Esophagus squamous epithelium (tissue), 5 donors: ENCODE measurements around the gene DNAH9. TPM values are rescaled to one million over a fixed set of nuclear protein-coding genes. Genes with fewer than 3 reads are reported as not detected.

Experiments
- DNase-seq: peaks from one replicate; lab custom pipeline; 2025; lab: John Stamatoyannopoulos, UW
- H3K27ac ChIP-seq, 4 donors: fragments of 200-600 bp; sonication (generic); one replicate each; pipeline ENCODE4 v1.5.1; 2016 to 2019; ENCODE audit warnings: mild to moderate bottlenecking in 1 of 4
- H3K27me3 ChIP-seq, 4 donors: fragments of 200-600 bp; sonication (generic); 1 replicate in 3 of 4; 2 replicates in 1 of 4; pipeline versions ENCODE4 v1.5.1 to v1.6.0; 2017 to 2021; ENCODE audit warnings: antibody characterized with exemption in 1 of 4
- H3K36me3 ChIP-seq, 3 donors: fragments of 200-600 bp; sonication (generic); one replicate each; pipeline ENCODE4 v1.5.1; 2016 to 2019
- H3K4me1 ChIP-seq, 3 donors: fragments of 200-600 bp; sonication (generic); one replicate each; pipeline ENCODE4 v1.5.1; 2017 to 2019
- H3K4me3 ChIP-seq, 4 donors: fragments of 200-600 bp; sonication (generic); 1 replicate in 3 of 4; 2 replicates in 1 of 4; pipeline ENCODE4 v1.5.1; 2016 to 2019; ENCODE audit warnings: mild to moderate bottlenecking in 2 of 4, moderate library complexity in 1 of 4
- H3K9me3 ChIP-seq, 3 donors: fragments of 200-600 bp; sonication (generic); one replicate each; pipeline ENCODE4 v1.5.1; 2016 to 2019
- POLR2A ChIP-seq, 4 donors: fragments of 450-650 bp; IDR thresholded peaks; one replicate each; pipeline ENCODE4 v1.6.1; 2017; ENCODE audit warnings: antibody characterized with exemption in 4 of 4, mild to moderate bottlenecking in 4 of 4, moderate library complexity in 3 of 4
- WGBS, 2 donors: methylation state at CpG; one replicate each; pipeline ENCODE4 v1.1.5; 2018; 5-methylcytosine and 5-hydroxymethylcytosine counted together
- intact Hi-C: fragments of 100-400 bp; cut with DNase I; formaldehyde crosslinking; loops from one replicate; pipeline ENCODE4 v1.15.0; 2022
- total RNA-seq, 4 donors: library from RNA; depleted of rRNA; stranded (reverse); fragments of >200 nt; gene quantifications; one replicate each; pipeline ENCODE4 v1.1.0, GENCODE V29; 2016
- TF ChIP-seq, protein P1 (sequence below), 6 experiments: fragments of 450-650 bp in 4 of 6; fragments of 200-600 bp in 2 of 6; sonication (generic) in 2 of 6; IDR thresholded peaks; one replicate each; pipeline ENCODE4 v1.5.1; 2016 to 2019; ENCODE audit warnings: antibody characterized with exemption in 6 of 6, mild to moderate bottlenecking in 4 of 6, moderate library complexity in 4 of 6
- donor health status: DM: yes; HTN: yes; CAD: no.

Gene DNAH9
- total RNA-seq, 4 donors from 2014 or later: 0.18 to 0.61 (median 0.29) TPM

DNA sequence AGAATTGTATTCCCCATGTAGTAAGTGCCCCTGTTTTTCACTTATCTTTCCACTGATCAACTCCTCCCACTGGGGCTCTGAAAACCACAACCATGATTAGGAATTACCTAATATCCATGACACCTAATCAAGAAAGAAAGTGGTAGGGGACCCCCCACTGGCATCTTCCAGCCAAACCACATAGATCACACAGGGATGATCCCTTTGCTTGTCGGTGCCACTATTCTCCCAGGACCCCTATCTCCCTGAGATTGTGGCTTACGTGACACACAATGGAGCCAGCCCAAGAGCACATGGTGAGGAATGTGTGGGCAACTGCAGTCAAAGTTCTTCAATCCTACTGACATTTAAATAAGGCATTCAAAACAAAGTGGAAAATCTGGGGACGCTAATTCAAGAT lies 17.6 kb upstream of the DNAH9 start:
- 80 to 97% methylated on average over 3 of the region's 3 CpGs for WGBS, 2 donors
- no peaks in the 10 kb centered on the region for H3K9me3 ChIP-seq
- intact Hi-C loops: no loop called here
- H3K4me3 ChIP-seq: no peak overlapping the region
- no peaks in the 10 kb centered on the region for H3K4me1 ChIP-seq
- no peaks in the 10 kb centered on the region for H3K27me3 ChIP-seq
- no peaks in the 10 kb centered on the region for H3K36me3 ChIP-seq
- no peak for DNase-seq
- no peak overlapping the region for H3K27ac ChIP-seq
- TF ChIP-seq, protein P1, sequence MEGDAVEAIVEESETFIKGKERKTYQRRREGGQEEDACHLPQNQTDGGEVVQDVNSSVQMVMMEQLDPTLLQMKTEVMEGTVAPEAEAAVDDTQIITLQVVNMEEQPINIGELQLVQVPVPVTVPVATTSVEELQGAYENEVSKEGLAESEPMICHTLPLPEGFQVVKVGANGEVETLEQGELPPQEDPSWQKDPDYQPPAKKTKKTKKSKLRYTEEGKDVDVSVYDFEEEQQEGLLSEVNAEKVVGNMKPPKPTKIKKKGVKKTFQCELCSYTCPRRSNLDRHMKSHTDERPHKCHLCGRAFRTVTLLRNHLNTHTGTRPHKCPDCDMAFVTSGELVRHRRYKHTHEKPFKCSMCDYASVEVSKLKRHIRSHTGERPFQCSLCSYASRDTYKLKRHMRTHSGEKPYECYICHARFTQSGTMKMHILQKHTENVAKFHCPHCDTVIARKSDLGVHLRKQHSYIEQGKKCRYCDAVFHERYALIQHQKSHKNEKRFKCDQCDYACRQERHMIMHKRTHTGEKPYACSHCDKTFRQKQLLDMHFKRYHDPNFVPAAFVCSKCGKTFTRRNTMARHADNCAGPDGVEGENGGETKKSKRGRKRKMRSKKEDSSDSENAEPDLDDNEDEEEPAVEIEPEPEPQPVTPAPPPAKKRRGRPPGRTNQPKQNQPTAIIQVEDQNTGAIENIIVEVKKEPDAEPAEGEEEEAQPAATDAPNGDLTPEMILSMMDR (IDR thresholded peaks at IDR 0.05): no peak
- no peak for TF ChIP-seq POLR2A (IDR thresholded peaks at IDR 0.05)

DNA sequence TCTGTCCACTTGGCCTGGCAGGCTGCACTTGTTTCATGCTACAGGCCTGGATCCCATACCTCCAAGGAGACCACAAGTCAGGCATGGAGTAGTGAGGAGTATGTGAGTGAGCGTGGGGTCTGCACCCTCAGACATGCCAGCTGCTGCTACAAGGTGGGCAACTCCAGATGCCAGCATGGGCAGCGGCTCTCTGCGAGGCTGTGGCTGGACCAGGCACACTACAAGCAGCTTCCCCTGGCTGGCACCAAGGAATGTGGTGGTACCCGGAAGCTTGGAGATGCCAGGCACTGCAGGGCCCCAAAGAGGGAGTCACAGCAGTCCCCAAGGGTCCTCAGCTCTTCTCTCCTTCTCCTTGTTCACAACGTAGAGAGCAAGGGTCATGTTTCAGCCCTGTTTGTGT lies 16.1 kb upstream of the DNAH9 start:
- Histone ChIP-seq H3K9me3 (no peaks in the 10 kb centered on the region), H3K4me1 (no peaks in the 10 kb centered on the region), H3K27me3 (no peaks in the 10 kb centered on the region), H3K4me3 (no peak overlapping the region), H3K27ac (no peak overlapping the region), H3K36me3 (no peaks in the 10 kb centered on the region)
- intact Hi-C loops: no loop called here
- 90 to 94% methylated on average over 3 to 4 of the region's 5 CpGs for WGBS, 2 donors
- no peak for DNase-seq
- TF ChIP-seq, protein P1 (IDR thresholded peaks at IDR 0.05): no peak
- no peak for TF ChIP-seq POLR2A (IDR thresholded peaks at IDR 0.05)

DNA sequence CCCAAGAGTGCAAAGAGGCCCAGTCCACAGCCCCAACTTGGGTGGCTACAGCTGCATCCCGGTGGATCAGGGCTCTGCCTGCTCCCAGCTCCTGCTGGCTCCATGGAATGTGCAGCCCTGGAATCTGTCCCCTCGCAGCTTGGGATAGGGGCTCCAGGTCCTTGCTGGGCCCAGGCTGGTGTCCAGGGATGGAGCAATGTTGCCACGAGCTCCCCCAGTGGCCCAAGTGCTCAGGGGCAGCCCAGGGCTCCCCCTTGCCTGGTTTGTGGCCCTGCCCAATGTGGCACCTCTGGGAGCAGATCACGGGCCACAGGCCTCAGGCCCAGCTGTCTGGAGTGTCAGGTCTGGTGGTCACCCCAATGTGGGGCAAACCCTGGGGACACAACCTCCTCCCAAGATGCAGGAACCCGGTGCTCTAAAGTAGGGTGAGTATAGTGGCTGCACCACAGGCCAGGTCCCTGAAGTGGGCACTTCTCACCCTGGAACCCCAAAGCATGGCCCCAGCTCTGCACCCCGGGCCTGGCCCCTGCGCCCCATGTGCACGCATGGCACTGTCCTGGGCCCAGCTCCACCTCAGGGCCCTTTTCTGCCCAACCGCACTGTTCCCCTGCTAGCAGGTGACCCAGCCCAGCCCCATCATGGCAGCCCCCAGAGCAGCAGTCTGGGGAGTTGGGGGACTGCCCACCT lies 14.8 kb upstream of the DNAH9 start:
- no peaks in the 10 kb centered on the region for H3K36me3 ChIP-seq
- no peak overlapping the region for H3K4me3 ChIP-seq
- no peak for DNase-seq
- no peaks in the 10 kb centered on the region for H3K27me3 ChIP-seq
- TF ChIP-seq, protein P1 (IDR thresholded peaks at IDR 0.05): no peak
- TF ChIP-seq POLR2A (IDR thresholded peaks at IDR 0.05): no peak
- WGBS, 2 donors: 76% methylated on average over 5 of the region's 9 CpGs; no CpG with 5 or more reads in 1 of the 2 donors
- no peak overlapping the region for H3K27ac ChIP-seq
- H3K4me1 ChIP-seq: no peaks in the 10 kb centered on the region
- intact Hi-C loops: no loop called here
- H3K9me3 ChIP-seq: no peaks in the 10 kb centered on the region

DNA sequence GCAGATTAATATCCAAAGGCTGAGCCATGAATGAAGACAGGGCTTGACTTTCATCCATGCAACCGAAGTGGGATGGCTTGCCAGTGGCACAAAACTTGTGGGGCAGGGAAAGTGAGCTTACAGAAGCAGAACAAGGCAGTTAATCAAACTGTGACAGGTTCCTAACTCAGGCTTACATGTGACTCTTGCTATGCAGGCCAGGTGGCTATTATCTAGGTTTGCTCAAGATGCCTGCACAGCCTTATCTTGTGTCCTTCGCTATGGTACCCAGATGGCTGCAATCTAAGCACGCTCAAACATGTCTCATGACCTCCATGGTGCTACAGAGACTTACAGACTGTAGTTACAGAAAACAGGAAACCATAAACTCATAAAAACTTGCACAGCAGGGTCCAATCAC lies 8.6 kb upstream of the DNAH9 start:
- Histone ChIP-seq H3K4me3 (no peak overlapping the region), H3K4me1 (no peaks in the 10 kb centered on the region), H3K9me3 (no peaks in the 10 kb centered on the region), H3K27me3 (no peaks in the 10 kb centered on the region), H3K36me3 (no peaks in the 10 kb centered on the region), H3K27ac (no peak overlapping the region)
- 48 to 55% methylated on average over 3 of the region's 3 CpGs for WGBS, 2 donors
- intact Hi-C loops: no loop called here
- no peak for TF ChIP-seq POLR2A (IDR thresholded peaks at IDR 0.05)
- TF ChIP-seq, protein P1 (IDR thresholded peaks at IDR 0.05): no peak
- DNase-seq: no peak

DNA sequence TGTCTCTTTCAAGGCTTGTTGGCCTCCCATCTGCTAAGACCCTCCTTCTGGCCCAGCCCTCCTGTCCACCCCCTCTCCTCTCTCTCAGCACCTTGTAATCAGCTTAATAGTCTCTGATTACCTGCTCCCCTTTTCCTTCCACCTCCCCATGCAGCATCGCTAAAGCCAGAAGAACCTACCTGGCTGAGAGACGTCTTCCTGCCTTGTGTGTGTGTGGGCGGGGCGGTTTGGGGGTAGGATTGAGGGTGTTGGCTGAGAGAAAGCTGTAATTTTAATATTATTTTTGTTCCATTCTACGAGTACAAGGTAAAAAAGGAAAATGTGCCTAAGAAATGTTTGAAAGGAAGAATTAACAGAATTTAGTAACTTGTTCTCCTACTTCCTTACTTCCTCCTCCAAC lies 3.4 kb downstream of the DNAH9 start:
- WGBS, 2 donors: 48 to 77% methylated on average over 4 to 5 of the region's 5 CpGs
- Histone ChIP-seq H3K27me3 (peaks cover 0 to 11% (median 0%) of the 10 kb centered on the region in 4 donors), H3K36me3 (no peaks in the 10 kb centered on the region), H3K4me3 (no peak overlapping the region), H3K4me1 (peaks cover 0 to 17% (median 4%) of the 10 kb centered on the region in 3 donors), H3K9me3 (no peaks in the 10 kb centered on the region), H3K27ac (no peak overlapping the region)
- intact Hi-C loops: no loop called here
- no peak for DNase-seq
- TF ChIP-seq POLR2A (IDR thresholded peaks at IDR 0.05): no peak
- TF ChIP-seq, protein P1 (IDR thresholded peaks at IDR 0.05): no peak
